K562 (cell line): Measurements from ENCODE around the gene ADAM22. TPM values are rescaled to one million over a fixed set of nuclear protein-coding genes. Genes with fewer than 3 reads are reported as not detected.
A peak's percentile ranks its signal among the peaks of the same experiment; 100 is the strongest.

Experiments used
- ATAC-seq: fragments of 200-7000 bp; cut with Tn5 transposase; 3 replicates; pipeline ENCODE4 v1.9.1; 2020; ENCODE audit warnings: moderate library complexity
- BruUV-seq: library from RNA; stranded (reverse); fragments of 400-500 nt; replicated peaks from 2 replicates; lab custom pipeline; 2021; lab: Mats Ljungman, UMichigan
- CTCF ChIA-PET: fragments of 300-600 bp; formaldehyde crosslinking; extraction: SDS; loops from one replicate; lab custom pipeline; 2021; ENCODE audit warnings: low intra/inter-chr PET ratio; lab: Yijun Ruan, JAX
- POLR2A ChIA-PET: fragments of 300-600, 350-650 bp; sonication (Branson Sonifier 250); formaldehyde crosslinking; extraction: SDS; loops from one replicate; lab custom pipeline; 2021; ENCODE audit warnings: antibody characterized with exemption, inconsistent platforms; lab: Yijun Ruan, JAX
- DNase-seq, 4 experiments: peaks; one replicate each; pipeline versions ENCODE4 v3.0.0 to v3.0.0-alpha.2; 2011 to 2018; ENCODE audit warnings: low spot score in 3 of 4, mixed read lengths in 3 of 4; ENCODE audit errors: extremely low read depth in 1 of 4
- FAIRE-seq: peaks from 2 replicates; lab custom pipeline; 2011; peaks lifted over from hg19 to GRCh38; lab: Jason Lieb, UNC
- H2AFZ ChIP-seq: 2 replicates; pipeline ENCODE4 v1.6.0; 2011; ENCODE audit warnings: low read depth, low read length, control low read depth, inconsistent platforms
- H3K27ac ChIP-seq: fragments of 200-600 bp; 3 replicates; pipeline ENCODE4 v1.8.0; 2011; ENCODE audit warnings: low read depth, mild to moderate bottlenecking, control low read depth, inconsistent platforms, low read length, moderate library complexity, mixed read lengths; ENCODE audit errors: extremely low read depth
- H3K27me3 ChIP-seq, 2 experiments: fragments of 300-600 bp in 1 of 2; 2 replicates in 1 of 2; 3 replicates in 1 of 2; pipeline versions ENCODE4 v1.6.0 to v1.8.0; 2011; ENCODE audit warnings: inconsistent platforms in 2 of 2, low read length in 2 of 2, mild to moderate bottlenecking in 1 of 2, mixed read lengths in 1 of 2, moderate library complexity in 1 of 2; ENCODE audit not compliant: control insufficient read depth in 2 of 2, insufficient read depth in 2 of 2
- H3K36me3 ChIP-seq: fragments of 300-600 bp; 3 replicates; pipeline ENCODE4 v1.8.0; 2011; ENCODE audit warnings: mild to moderate bottlenecking, low read length, inconsistent platforms; ENCODE audit not compliant: control insufficient read depth, insufficient read depth
- H3K4me1 ChIP-seq, 2 experiments: fragments of 200-600 bp in 1 of 2; replicated peaks in 1 of 2; 2 replicates in 1 of 2; 3 replicates in 1 of 2; pipeline versions ENCODE4 v1.5.1 to v1.8.0; 2011; ENCODE audit warnings: inconsistent platforms in 2 of 2, low read length in 2 of 2, mild to moderate bottlenecking in 1 of 2, mixed read lengths in 1 of 2, moderate library complexity in 1 of 2; ENCODE audit not compliant: control insufficient read depth in 2 of 2, insufficient read depth in 2 of 2
- H3K4me2 ChIP-seq: 2 replicates; pipeline ENCODE4 v1.6.1; 2011; ENCODE audit warnings: low read length, control low read depth, inconsistent platforms, mixed read lengths; ENCODE audit not compliant: insufficient read depth
- H3K4me3 ChIP-seq: fragments of 200-600 bp; sonication (generic), shearing (Covaris generic); 2 replicates; pipeline ENCODE4 v1.5.1; 2016; ENCODE audit warnings: control low read depth, inconsistent platforms
- H3K79me2 ChIP-seq: fragments of 200-600 bp; 3 replicates; pipeline ENCODE4 v1.8.0; 2011; ENCODE audit warnings: low read length, inconsistent platforms; ENCODE audit not compliant: control insufficient read depth, insufficient read depth
- H3K9ac ChIP-seq, 2 experiments: 2 replicates each; pipeline versions ENCODE4 v1.6.0 to v1.6.1; 2011; ENCODE audit warnings: low read depth in 2 of 2, low read length in 2 of 2, control low read depth in 1 of 2, inconsistent platforms in 1 of 2, mild to moderate bottlenecking in 1 of 2, mixed read lengths in 1 of 2; ENCODE audit not compliant: insufficient read depth in 1 of 2
- H3K9me1 ChIP-seq: one replicate; pipeline ENCODE4 v1.6.0; 2011; ENCODE audit warnings: inconsistent platforms, mild to moderate bottlenecking, low read length, moderate library complexity; ENCODE audit not compliant: control insufficient read depth, insufficient read depth
- H3K9me3 ChIP-seq: replicated peaks from 2 replicates; pipeline ENCODE4 v1.5.1; 2011; ENCODE audit warnings: low read depth, low read length, inconsistent platforms; ENCODE audit not compliant: control insufficient read depth, insufficient read depth
- H4K20me1 ChIP-seq: replicated peaks from 2 replicates; pipeline ENCODE4 v1.6.1; 2011; ENCODE audit warnings: low read length, inconsistent platforms, mixed read lengths; ENCODE audit not compliant: control insufficient read depth, insufficient read depth
- FOXP1 ChIP-seq: sonication (generic); formaldehyde crosslinking; IDR thresholded peaks from 2 replicates; pipeline ENCODE4 v1.8.0; 2022; ENCODE audit warnings: mild to moderate bottlenecking, missing genetic modification reagents
- HDGF ChIP-seq: fragments of 450-650 bp; IDR thresholded peaks from 2 replicates; pipeline ENCODE4 v1.6.1; 2016
- ILK ChIP-seq: fragments of 450-650 bp; IDR thresholded peaks from 2 replicates; pipeline ENCODE4 v1.6.1; 2016; ENCODE audit warnings: missing genetic modification characterization, low read depth, mild to moderate bottlenecking, missing compliant biosample characterization, moderate library complexity, borderline replicate concordance
- MTF1 ChIP-seq: fragments of 250-450 bp; sonication (Bioruptor Pico); IDR thresholded peaks from 2 replicates; pipeline ENCODE4 v1.9.0; 2021; ENCODE audit warnings: moderate library complexity, mild to moderate bottlenecking, inconsistent platforms, borderline replicate concordance
- SRSF9 ChIP-seq: fragments of 200-400 bp; formaldehyde crosslinking; IDR thresholded peaks from 2 replicates; pipeline ENCODE4 v1.6.1; 2017; ENCODE audit warnings: low read depth, low read length, borderline replicate concordance
- STAT5B ChIP-seq: fragments of 250-450 bp; sonication (Bioruptor Pico); IDR thresholded peaks from 2 replicates; pipeline ENCODE4 v1.8.0; 2021; ENCODE audit warnings: mild to moderate bottlenecking, inconsistent platforms
- ZBED1 ChIP-seq: IDR thresholded peaks from 2 replicates; pipeline ENCODE4 v1.6.1; 2014
- ZNF57 ChIP-seq: fragments of 450-650 bp; formaldehyde crosslinking; IDR thresholded peaks from 2 replicates; pipeline ENCODE4 v1.4.0; 2020; ENCODE audit warnings: mild to moderate bottlenecking, moderate library complexity
- WGBS: fragments of 100-300 bp; shearing (Covaris generic); methylation state at CpG from one replicate; pipeline ENCODE4 v1.1.6; 2016; ENCODE audit warnings: low coverage, mixed read lengths; ENCODE audit not compliant: insufficient coverage; ENCODE audit errors: missing lambda C conversion rate; 5-methylcytosine and 5-hydroxymethylcytosine counted together
- in situ Hi-C: fragments of 300-500 bp; cut with MboI; formaldehyde crosslinking; loops from 4 replicates; pipeline ENCODE4 v1.15.0; 2018; ENCODE audit warnings: inconsistent platforms, mixed read lengths
- intact Hi-C: fragments of 100-400 bp; cut with micrococcal nuclease; formaldehyde crosslinking; loops from 2 replicates; pipeline ENCODE4 v1.14.2; 2022
- polyA plus RNA-seq, 8 experiments: library from polyadenylated mRNA; depleted of rRNA in 4 of 8; stranded (reverse) in 5 of 8; unstranded in 3 of 8; fragments of >200 nt; fragmentation: Nextera tagmentation in 2 of 8; fragmentation: Illumina TruSeq in 1 of 8; extraction: Ambion mirVana in 2 of 8; extraction: Trizol in 1 of 8; gene quantifications; 2 replicates each; pipeline versions ENCODE4 v1.2.1 to v1.2.3, GENCODE V29; 2011 to 2014; ENCODE audit warnings: inconsistent platforms in 1 of 8, missing spikeins in 1 of 8
- total RNA-seq, 7 experiments: library from RNA; depleted of rRNA in 6 of 7; stranded (reverse); fragments of >200 nt in 6 of 7; fragmentation: Illumina TruSeq in 2 of 7; extraction: Trizol in 2 of 7; gene quantifications; 2 replicates each; pipeline versions ENCODE4 v1.2.1 to v1.2.3, GENCODE V29; 2011 to 2021; ENCODE audit warnings: low replicate concordance in 1 of 7
- TF ChIP-seq, protein P1 (sequence below): fragments of 450-650 bp; formaldehyde crosslinking; IDR thresholded peaks from 2 replicates; pipeline ENCODE4 v1.4.0; 2020; ENCODE audit warnings: mild to moderate bottlenecking, mixed read lengths

The ADAM22 gene
- total and polyA plus RNA-seq, 9 of the 15 experiments (the other 6 are each of a cell fraction or from before 2014, with no cell fraction given) = 0.01 to 0.58 (median 0.18) TPM

GRCh38 chr7:88089561-88089960, 155.5 kb downstream of the ADAM22 start:
- ATAC-seq (no peak), FAIRE-seq (no peak), DNase-seq (no peak)
- no peak overlapping the region for H3K4me3 ChIP-seq
- in situ Hi-C loops (no loop called here), intact Hi-C loops (no loop called here)
- H3K79me2 ChIP-seq = no peaks in the 10 kb centered on the region
- H4K20me1 ChIP-seq = no peaks in the 10 kb centered on the region
- 0% methylated on average over 1 of the region's 1 CpG for WGBS
- TF ChIP-seq ZBED1 = no peak
- no peak for TF ChIP-seq FOXP1
- no peak for TF ChIP-seq ILK
- no peak for TF ChIP-seq STAT5B (CRISPR knock-in tag)
- no peak for TF ChIP-seq HDGF
- TF ChIP-seq, protein P1, sequence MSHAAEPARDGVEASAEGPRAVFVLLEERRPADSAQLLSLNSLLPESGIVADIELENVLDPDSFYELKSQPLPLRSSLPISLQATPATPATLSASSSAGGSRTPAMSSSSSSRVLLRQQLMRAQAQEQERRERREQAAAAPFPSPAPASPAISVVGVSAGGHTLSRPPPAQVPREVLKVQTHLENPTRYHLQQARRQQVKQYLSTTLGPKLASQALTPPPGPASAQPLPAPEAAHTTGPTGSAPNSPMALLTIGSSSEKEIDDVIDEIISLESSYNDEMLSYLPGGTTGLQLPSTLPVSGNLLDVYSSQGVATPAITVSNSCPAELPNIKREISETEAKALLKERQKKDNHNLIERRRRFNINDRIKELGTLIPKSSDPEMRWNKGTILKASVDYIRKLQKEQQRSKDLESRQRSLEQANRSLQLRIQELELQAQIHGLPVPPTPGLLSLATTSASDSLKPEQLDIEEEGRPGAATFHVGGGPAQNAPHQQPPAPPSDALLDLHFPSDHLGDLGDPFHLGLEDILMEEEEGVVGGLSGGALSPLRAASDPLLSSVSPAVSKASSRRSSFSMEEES (CRISPR knock-in tag) = peak; percentile 28; the same call in 1 of the 2 replicates
- TF ChIP-seq SRSF9 = no peak
- no peak for TF ChIP-seq MTF1 (CRISPR knock-in tag)
- TF ChIP-seq ZNF57 (CRISPR knock-in tag) = no peak
- no peaks in the 10 kb centered on the region for H3K9me1 ChIP-seq
- H3K27me3 ChIP-seq = no peaks in the 10 kb centered on the region; a peak in 1 of 5 replicates
- no peak overlapping the region for H3K27ac ChIP-seq
- no peak overlapping the region for H2AFZ ChIP-seq
- H3K36me3 ChIP-seq = no peaks in the 10 kb centered on the region
- ChIA-PET POLR2A (no interaction called here), CTCF (no interaction called here)
- BruUV-seq = no TSS peak
- no peak overlapping the region for H3K4me2 ChIP-seq
- no peaks in the 10 kb centered on the region for H3K9me3 ChIP-seq
- no peaks in the 10 kb centered on the region for H3K4me1 ChIP-seq
- no peak overlapping the region for H3K9ac ChIP-seq
